K562 (cell line): ENCODE data around the gene MT1X. TPM values are rescaled to one million over a fixed set of nuclear protein-coding genes. Genes with fewer than 3 reads are reported as not detected.
A peak's percentile ranks its signal among the peaks of the same experiment; 100 is the strongest.

Experiments used
- CTBP1 ChIP-seq: fragments of 450-650 bp; IDR thresholded peaks from 2 replicates; pipeline ENCODE4 v1.6.1; 2016; ENCODE audit warnings: borderline replicate concordance
- FIP1L1 ChIP-seq: fragments of 200-400 bp; formaldehyde crosslinking; IDR thresholded peaks from 2 replicates; pipeline ENCODE4 v1.6.1; 2018; ENCODE audit warnings: mild to moderate bottlenecking, low read depth, low read length; ENCODE audit not compliant: poor library complexity, severe bottlenecking
- GTF2F1 ChIP-seq: IDR thresholded peaks from 2 replicates; pipeline ENCODE4 v1.6.1; 2011; ENCODE audit warnings: low read depth, low read length, improper control_type of control experiment
- HMG20B ChIP-seq: fragments of 250-450 bp; sonication (Bioruptor Pico); IDR thresholded peaks from 2 replicates; pipeline ENCODE4 v1.5.0; 2021; ENCODE audit warnings: mild to moderate bottlenecking
- L3MBTL2 ChIP-seq: fragments of 450-650 bp; IDR thresholded peaks from 2 replicates; pipeline ENCODE4 v1.6.1; 2016; ENCODE audit warnings: mild to moderate bottlenecking, moderate library complexity
- LARP7 ChIP-seq: fragments of 450-650 bp; IDR thresholded peaks from 2 replicates; pipeline ENCODE4 v1.6.1; 2016
- MCM5 ChIP-seq: fragments of 450-650 bp; IDR thresholded peaks from 2 replicates; pipeline ENCODE4 v1.6.1; 2016; ENCODE audit warnings: low read depth
- NUFIP1 ChIP-seq: fragments of 450-650 bp; IDR thresholded peaks from 2 replicates; pipeline ENCODE4 v1.6.1; 2018; ENCODE audit not compliant: partially characterized antibody
- POLR2A ChIP-seq: fragments of 450-650 bp; conservative IDR thresholded peaks from 2 replicates; pipeline ENCODE4 v1.6.1; 2016
- POLR2B ChIP-seq: fragments of 450-650 bp; IDR thresholded peaks from 2 replicates; pipeline ENCODE4 v1.6.1; 2018; ENCODE audit warnings: low read depth; ENCODE audit not compliant: partially characterized antibody
- PTBP1 ChIP-seq: fragments of 200-400 bp; formaldehyde crosslinking; IDR thresholded peaks from 2 replicates; pipeline ENCODE4 v1.6.1; 2017; ENCODE audit warnings: low read depth, low read length
- RCOR1 ChIP-seq, 2 experiments: IDR thresholded peaks; 2 replicates each; pipeline ENCODE4 v1.6.1; 2012; ENCODE audit warnings: low read depth in 2 of 2, low read length in 2 of 2, borderline replicate concordance in 1 of 2, improper control_type of control experiment in 1 of 2
- RFX1 ChIP-seq: fragments of 450-650 bp; IDR thresholded peaks from 2 replicates; pipeline ENCODE4 v1.6.1; 2016; ENCODE audit warnings: mild to moderate bottlenecking, moderate library complexity
- TAF1 ChIP-seq: IDR thresholded peaks from 2 replicates; pipeline ENCODE4 v1.6.1; 2011; ENCODE audit warnings: mild to moderate bottlenecking, low read length, moderate library complexity; ENCODE audit not compliant: insufficient read depth, control insufficient read depth, severe bottlenecking; ENCODE audit errors: extremely low read depth
- ZNF436 ChIP-seq: fragments of 250-450, 450-650 bp; sonication (Bioruptor Pico); formaldehyde crosslinking; IDR thresholded peaks from 2 replicates; pipeline ENCODE4 v1.7.0; 2020; ENCODE audit warnings: mild to moderate bottlenecking
- polyA plus RNA-seq, 8 experiments: library from polyadenylated mRNA; depleted of rRNA in 4 of 8; stranded (reverse) in 5 of 8; unstranded in 3 of 8; fragments of >200 nt; fragmentation: Nextera tagmentation in 2 of 8; fragmentation: Illumina TruSeq in 1 of 8; extraction: Ambion mirVana in 2 of 8; extraction: Trizol in 1 of 8; gene quantifications; 2 replicates each; pipeline versions ENCODE4 v1.2.1 to v1.2.3, GENCODE V29; 2011 to 2014; ENCODE audit warnings: inconsistent platforms in 1 of 8, missing spikeins in 1 of 8
- total RNA-seq, 7 experiments: library from RNA; depleted of rRNA in 6 of 7; stranded (reverse); fragments of >200 nt in 6 of 7; fragmentation: Illumina TruSeq in 2 of 7; extraction: Trizol in 2 of 7; gene quantifications; 2 replicates each; pipeline versions ENCODE4 v1.2.1 to v1.2.3, GENCODE V29; 2011 to 2021; ENCODE audit warnings: low replicate concordance in 1 of 7
- TF ChIP-seq, protein P1 (sequence below): fragments of 250-450 bp; sonication (Bioruptor Pico); IDR thresholded peaks from 2 replicates; pipeline ENCODE4 v1.8.0; 2022; ENCODE audit warnings: moderate library complexity, mild to moderate bottlenecking, inconsistent platforms
- TF ChIP-seq, protein P2 (sequence below): sonication (generic); formaldehyde crosslinking; IDR thresholded peaks from 2 replicates; pipeline ENCODE4 v1.8.0; 2022; ENCODE audit warnings: missing genetic modification reagents, mild to moderate bottlenecking, moderate library complexity, borderline replicate concordance
- TF ChIP-seq, protein P3 (sequence below): fragments of 250-450 bp; sonication (Bioruptor Pico); IDR thresholded peaks from 2 replicates; pipeline ENCODE4 v1.8.0; 2022; ENCODE audit warnings: moderate library complexity, mild to moderate bottlenecking, inconsistent platforms
- TF ChIP-seq, protein P4 (sequence below), 2 experiments: IDR thresholded peaks; 2 replicates each; pipeline ENCODE4 v1.6.1; 2011; ENCODE audit warnings: borderline replicate concordance in 1 of 2, control low read depth in 1 of 2, low read depth in 1 of 2, low read length in 1 of 2, mild to moderate bottlenecking in 1 of 2, mixed read lengths in 1 of 2, moderate library complexity in 1 of 2; ENCODE audit not compliant: insufficient read depth in 1 of 2, insufficient read length in 1 of 2, poor library complexity in 1 of 2, severe bottlenecking in 1 of 2; ENCODE audit errors: extremely low read depth in 1 of 2
- TF ChIP-seq, protein P5 (sequence below): sonication (generic); formaldehyde crosslinking; IDR thresholded peaks from 2 replicates; pipeline ENCODE4 v1.9.0; 2022; ENCODE audit warnings: mild to moderate bottlenecking, missing genetic modification reagents
- TF ChIP-seq, protein P6 (sequence below): fragments of 200-400 bp; formaldehyde crosslinking; IDR thresholded peaks from 2 replicates; pipeline ENCODE4 v1.6.1; 2017; ENCODE audit warnings: mild to moderate bottlenecking, low read depth, low read length, moderate library complexity

Gene MT1X
- total and polyA plus RNA-seq, 9 of the 15 experiments (the other 6 are each of a cell fraction or from before 2014, with no cell fraction given), result 4.9 to 22.8 (median 8.7) TPM

DNA sequence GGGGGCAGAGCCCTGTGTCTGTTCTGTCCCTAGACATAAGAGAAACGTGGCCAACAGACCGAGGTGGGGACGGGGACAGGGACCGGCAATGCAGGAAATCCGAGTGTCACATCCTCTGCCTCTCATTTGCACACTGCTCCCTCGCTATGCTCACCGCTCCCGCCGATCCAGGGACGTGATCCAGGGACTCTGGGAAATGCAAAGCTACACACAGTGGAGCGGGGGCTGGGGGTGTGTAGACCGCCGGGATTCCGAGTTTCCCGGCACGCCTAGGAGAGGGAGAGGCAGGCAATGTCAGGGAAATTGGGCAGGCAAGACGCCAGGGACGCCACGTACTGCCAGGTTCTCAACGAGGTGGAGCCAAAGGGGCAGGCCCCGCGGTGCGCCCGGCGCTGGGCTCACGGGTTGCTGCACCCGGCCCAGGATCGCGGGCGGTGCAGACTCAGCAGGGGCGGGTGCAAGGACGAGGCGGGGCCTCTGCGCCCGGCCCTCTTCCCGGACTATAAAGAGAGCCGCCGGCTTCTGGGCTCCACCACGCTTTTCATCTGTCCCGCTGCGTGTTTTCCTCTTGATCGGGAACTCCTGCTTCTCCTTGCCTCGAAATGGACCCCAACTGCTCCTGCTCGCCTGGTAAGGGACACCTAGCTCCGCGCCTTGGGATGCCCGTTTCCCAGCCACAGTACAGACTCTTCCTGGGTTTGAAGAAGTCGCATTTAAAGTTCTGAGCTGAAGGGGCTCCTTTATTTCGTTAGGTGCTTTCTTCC lies at the start of gene MT1X (continued):
- no peak for TF ChIP-seq PTBP1
- TF ChIP-seq RCOR1 (IDR thresholded peaks at IDR 0.05; ENCODE audit: borderline replicate concordance in 1 of 2, low read depth in 2 of 2, low read length in 2 of 2), result 0 out of 4 replicates have a peak, but pooled peaks of 1 of the 2 experiments have one; percentile 4
- peak; percentile 35 for TF ChIP-seq POLR2B
- TF ChIP-seq, protein P1, sequence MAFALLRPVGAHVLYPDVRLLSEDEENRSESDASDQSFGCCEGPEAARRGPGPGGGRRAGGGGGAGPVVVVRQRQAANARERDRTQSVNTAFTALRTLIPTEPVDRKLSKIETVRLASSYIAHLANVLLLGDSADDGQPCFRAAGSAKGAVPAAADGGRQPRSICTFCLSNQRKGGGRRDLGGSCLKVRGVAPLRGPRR (CRISPR knock-in tag), result no peak
- peak; percentile 80 for TF ChIP-seq POLR2A
- peak; percentile 47; the same call in 1 of the 2 replicates for TF ChIP-seq CTBP1
- no peak for TF ChIP-seq NUFIP1
- TF ChIP-seq TAF1, result peak; percentile 28
- TF ChIP-seq, protein P2, sequence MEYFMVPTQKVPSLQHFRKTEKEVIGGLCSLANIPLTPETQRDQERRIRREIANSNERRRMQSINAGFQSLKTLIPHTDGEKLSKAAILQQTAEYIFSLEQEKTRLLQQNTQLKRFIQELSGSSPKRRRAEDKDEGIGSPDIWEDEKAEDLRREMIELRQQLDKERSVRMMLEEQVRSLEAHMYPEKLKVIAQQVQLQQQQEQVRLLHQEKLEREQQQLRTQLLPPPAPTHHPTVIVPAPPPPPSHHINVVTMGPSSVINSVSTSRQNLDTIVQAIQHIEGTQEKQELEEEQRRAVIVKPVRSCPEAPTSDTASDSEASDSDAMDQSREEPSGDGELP, result peak; percentile 50; the same call in 1 of the 2 replicates
- peak; percentile 18; the same call in 1 of the 2 replicates for TF ChIP-seq L3MBTL2
- TF ChIP-seq RFX1, result no peak
- TF ChIP-seq MCM5, result no peak
- TF ChIP-seq, protein P3, sequence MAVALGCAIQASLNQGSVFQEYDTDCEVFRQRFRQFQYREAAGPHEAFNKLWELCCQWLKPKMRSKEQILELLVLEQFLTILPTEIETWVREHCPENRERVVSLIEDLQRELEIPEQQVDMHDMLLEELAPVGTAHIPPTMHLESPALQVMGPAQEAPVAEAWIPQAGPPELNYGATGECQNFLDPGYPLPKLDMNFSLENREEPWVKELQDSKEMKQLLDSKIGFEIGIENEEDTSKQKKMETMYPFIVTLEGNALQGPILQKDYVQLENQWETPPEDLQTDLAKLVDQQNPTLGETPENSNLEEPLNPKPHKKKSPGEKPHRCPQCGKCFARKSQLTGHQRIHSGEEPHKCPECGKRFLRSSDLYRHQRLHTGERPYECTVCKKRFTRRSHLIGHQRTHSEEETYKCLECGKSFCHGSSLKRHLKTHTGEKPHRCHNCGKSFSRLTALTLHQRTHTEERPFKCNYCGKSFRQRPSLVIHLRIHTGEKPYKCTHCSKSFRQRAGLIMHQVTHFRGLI (CRISPR knock-in tag), result no peak
- TF ChIP-seq, protein P4, sequence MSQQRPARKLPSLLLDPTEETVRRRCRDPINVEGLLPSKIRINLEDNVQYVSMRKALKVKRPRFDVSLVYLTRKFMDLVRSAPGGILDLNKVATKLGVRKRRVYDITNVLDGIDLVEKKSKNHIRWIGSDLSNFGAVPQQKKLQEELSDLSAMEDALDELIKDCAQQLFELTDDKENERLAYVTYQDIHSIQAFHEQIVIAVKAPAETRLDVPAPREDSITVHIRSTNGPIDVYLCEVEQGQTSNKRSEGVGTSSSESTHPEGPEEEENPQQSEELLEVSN (IDR thresholded peaks at IDR 0.05; ENCODE audit: borderline replicate concordance in 1 of 2, extremely low read depth in 1 of 2, insufficient read depth in 1 of 2, insufficient read length in 1 of 2, low read depth in 1 of 2, low read length in 1 of 2, poor library complexity in 1 of 2, severe bottlenecking in 1 of 2), result peak in 1 of 2 experiments; percentile 26
- TF ChIP-seq HMG20B (CRISPR knock-in tag), result no peak
- TF ChIP-seq FIP1L1, result no peak
- no peak for TF ChIP-seq GTF2F1
- TF ChIP-seq, protein P5, sequence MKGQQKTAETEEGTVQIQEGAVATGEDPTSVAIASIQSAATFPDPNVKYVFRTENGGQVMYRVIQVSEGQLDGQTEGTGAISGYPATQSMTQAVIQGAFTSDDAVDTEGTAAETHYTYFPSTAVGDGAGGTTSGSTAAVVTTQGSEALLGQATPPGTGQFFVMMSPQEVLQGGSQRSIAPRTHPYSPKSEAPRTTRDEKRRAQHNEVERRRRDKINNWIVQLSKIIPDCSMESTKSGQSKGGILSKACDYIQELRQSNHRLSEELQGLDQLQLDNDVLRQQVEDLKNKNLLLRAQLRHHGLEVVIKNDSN (CRISPR knock-in tag), result no peak
- peak; percentile 97 for TF ChIP-seq LARP7
- TF ChIP-seq ZNF436 (CRISPR knock-in tag), result no peak
- TF ChIP-seq, protein P6, sequence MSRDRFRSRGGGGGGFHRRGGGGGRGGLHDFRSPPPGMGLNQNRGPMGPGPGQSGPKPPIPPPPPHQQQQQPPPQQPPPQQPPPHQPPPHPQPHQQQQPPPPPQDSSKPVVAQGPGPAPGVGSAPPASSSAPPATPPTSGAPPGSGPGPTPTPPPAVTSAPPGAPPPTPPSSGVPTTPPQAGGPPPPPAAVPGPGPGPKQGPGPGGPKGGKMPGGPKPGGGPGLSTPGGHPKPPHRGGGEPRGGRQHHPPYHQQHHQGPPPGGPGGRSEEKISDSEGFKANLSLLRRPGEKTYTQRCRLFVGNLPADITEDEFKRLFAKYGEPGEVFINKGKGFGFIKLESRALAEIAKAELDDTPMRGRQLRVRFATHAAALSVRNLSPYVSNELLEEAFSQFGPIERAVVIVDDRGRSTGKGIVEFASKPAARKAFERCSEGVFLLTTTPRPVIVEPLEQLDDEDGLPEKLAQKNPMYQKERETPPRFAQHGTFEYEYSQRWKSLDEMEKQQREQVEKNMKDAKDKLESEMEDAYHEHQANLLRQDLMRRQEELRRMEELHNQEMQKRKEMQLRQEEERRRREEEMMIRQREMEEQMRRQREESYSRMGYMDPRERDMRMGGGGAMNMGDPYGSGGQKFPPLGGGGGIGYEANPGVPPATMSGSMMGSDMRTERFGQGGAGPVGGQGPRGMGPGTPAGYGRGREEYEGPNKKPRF, result no peak
